SH-SY5Y (cell line): ENCODE results near the gene ADCY3.

Source experiments
- GATA2 ChIP-seq: IDR thresholded peaks from 2 replicates; pipeline ENCODE4 v1.6.1; 2011; ENCODE audit warnings: mild to moderate bottlenecking, low read depth, low read length
- GATA3 ChIP-seq: IDR thresholded peaks from 2 replicates; pipeline ENCODE4 v1.6.1; 2011; ENCODE audit warnings: low read depth, mild to moderate bottlenecking, low read length, moderate library complexity

DNA sequence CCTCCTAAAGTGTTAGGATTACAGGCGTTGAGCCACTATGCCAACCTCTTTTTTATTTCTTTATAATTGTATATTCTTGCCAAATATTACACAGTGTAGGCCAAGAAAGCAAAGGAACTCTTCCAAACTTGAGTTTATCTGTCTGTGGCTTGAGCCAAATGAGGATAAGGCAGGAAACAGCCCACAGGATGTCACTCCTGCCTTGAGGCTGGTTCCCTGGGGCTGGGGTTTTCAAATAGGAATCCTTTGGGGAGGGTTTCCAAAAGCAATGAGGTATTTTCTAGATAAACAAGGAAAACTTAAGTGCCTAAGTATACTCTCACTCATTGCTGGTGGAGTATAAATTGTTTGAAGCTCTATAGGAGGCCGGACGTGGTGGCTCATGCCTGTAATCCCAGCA lies 56.4 kb downstream of the ADCY3 start:
- TF ChIP-seq GATA3: no peak
- no peak for TF ChIP-seq GATA2
